Fibroblast of lung (primary cell): Measurements from ENCODE around the gene UNC79. TPM values are rescaled to one million over a fixed set of nuclear protein-coding genes. Genes with fewer than 3 reads are reported as not detected.

Experiments used
- DNase-seq, 2 donors: peaks; one replicate each; pipeline versions ENCODE4 v3.0.0 to v3.0.0-alpha.2; 2010; ENCODE audit warnings: low read depth in 2 of 2
- H2AFZ ChIP-seq: 2 replicates; pipeline ENCODE4 v1.5.1; 2012; ENCODE audit warnings: low read length, control low read depth, inconsistent platforms
- H3K27ac ChIP-seq: 2 replicates; pipeline ENCODE4 v1.5.1; 2011; ENCODE audit warnings: low read length, control low read depth; ENCODE audit not compliant: insufficient read depth
- H3K27me3 ChIP-seq: 2 replicates; pipeline ENCODE4 v1.5.1; 2011; ENCODE audit warnings: mild to moderate bottlenecking, low read length; ENCODE audit not compliant: control insufficient read depth, insufficient read depth
- H3K36me3 ChIP-seq: 2 replicates; pipeline ENCODE4 v1.5.1; 2011; ENCODE audit warnings: low read length; ENCODE audit not compliant: control insufficient read depth, insufficient read depth
- H3K4me1 ChIP-seq: 2 replicates; pipeline ENCODE4 v1.5.1; 2011; ENCODE audit warnings: low read length; ENCODE audit not compliant: control insufficient read depth, insufficient read depth; ENCODE audit errors: extremely low read depth
- H3K4me2 ChIP-seq: 2 replicates; pipeline ENCODE4 v1.5.1; 2011; ENCODE audit warnings: low read length, control low read depth; ENCODE audit not compliant: insufficient read depth; ENCODE audit errors: extremely low read depth
- H3K4me3 ChIP-seq, 4 experiments: fragments of 200-600 bp in 1 of 4; sonication (generic) in 1 of 4; replicated peaks in 1 of 4; 2 replicates each; pipeline ENCODE4 v1.5.1; 2011 to 2016; ENCODE audit warnings: low read length in 4 of 4, low read depth in 3 of 4, mild to moderate bottlenecking in 3 of 4, control low read depth in 2 of 4, inconsistent platforms in 1 of 4, mixed read lengths in 1 of 4; ENCODE audit not compliant: insufficient read depth in 1 of 4; ENCODE audit errors: control extremely low read depth in 1 of 4
- H3K79me2 ChIP-seq: 2 replicates; pipeline ENCODE4 v1.5.1; 2012; ENCODE audit warnings: mild to moderate bottlenecking, low read length, inconsistent platforms; ENCODE audit not compliant: control insufficient read depth, insufficient read depth
- H3K9ac ChIP-seq: 2 replicates; pipeline ENCODE4 v1.5.1; 2011; ENCODE audit warnings: mild to moderate bottlenecking, low read length, control low read depth; ENCODE audit not compliant: insufficient read depth
- H3K9me3 ChIP-seq: 2 replicates; pipeline ENCODE4 v1.5.1; 2012; ENCODE audit warnings: low read depth, low read length; ENCODE audit not compliant: control insufficient read depth, insufficient read depth
- H4K20me1 ChIP-seq: 2 replicates; pipeline ENCODE4 v1.5.1; 2011; ENCODE audit warnings: low read length; ENCODE audit not compliant: control insufficient read depth, insufficient read depth; ENCODE audit errors: extremely low read depth
- EZH2 ChIP-seq: IDR thresholded peaks from 2 replicates; pipeline ENCODE4 v1.5.1; 2012; ENCODE audit warnings: low read length, control low read depth, mild to moderate bottlenecking; ENCODE audit errors: missing control alignments
- polyA plus RNA-seq, 2 donors: library from polyadenylated mRNA; depleted of rRNA in 1 of 2; stranded (reverse) in 1 of 2; unstranded in 1 of 2; fragments of >200 nt; gene quantifications; 2 replicates each; pipeline ENCODE4 v1.2.1, GENCODE V29; 2011 to 2012; ENCODE audit warnings: missing spikeins in 1 of 2
- total RNA-seq: library from RNA; depleted of rRNA; stranded (reverse); fragments of >200 nt; gene quantifications from 2 replicates; pipeline ENCODE4 v1.2.1, GENCODE V29; 2014
- TF ChIP-seq, protein P1 (sequence below), 2 donors: IDR thresholded peaks in 1 of 2; conservative IDR thresholded peaks in 1 of 2; 1 replicate in 1 of 2; 2 replicates in 1 of 2; pipeline ENCODE4 v1.5.1; 2011 to 2012; ENCODE audit warnings: low read length in 2 of 2, control low read depth in 1 of 2, inconsistent platforms in 1 of 2, low read depth in 1 of 2, mild to moderate bottlenecking in 1 of 2

The UNC79 gene
- total and polyA plus RNA-seq, 2 donors (not counting 1 experiment from before 2014, with no cell fraction given) = 0.02 to 0.17 TPM

GRCh38 chr14:93629643-93630042, 198.9 kb downstream of the UNC79 start:
- H3K27ac ChIP-seq = no peak overlapping the region
- H3K79me2 ChIP-seq = no peaks in the 10 kb centered on the region
- H3K36me3 ChIP-seq = no peaks in the 10 kb centered on the region
- no peak overlapping the region for H2AFZ ChIP-seq
- no peak overlapping the region for H3K4me3 ChIP-seq
- no peak overlapping the region for H3K9ac ChIP-seq
- no peaks in the 10 kb centered on the region for H4K20me1 ChIP-seq
- no peaks in the 10 kb centered on the region for H3K9me3 ChIP-seq
- no peaks in the 10 kb centered on the region for H3K4me1 ChIP-seq
- no peak for TF ChIP-seq EZH2
- TF ChIP-seq, protein P1, sequence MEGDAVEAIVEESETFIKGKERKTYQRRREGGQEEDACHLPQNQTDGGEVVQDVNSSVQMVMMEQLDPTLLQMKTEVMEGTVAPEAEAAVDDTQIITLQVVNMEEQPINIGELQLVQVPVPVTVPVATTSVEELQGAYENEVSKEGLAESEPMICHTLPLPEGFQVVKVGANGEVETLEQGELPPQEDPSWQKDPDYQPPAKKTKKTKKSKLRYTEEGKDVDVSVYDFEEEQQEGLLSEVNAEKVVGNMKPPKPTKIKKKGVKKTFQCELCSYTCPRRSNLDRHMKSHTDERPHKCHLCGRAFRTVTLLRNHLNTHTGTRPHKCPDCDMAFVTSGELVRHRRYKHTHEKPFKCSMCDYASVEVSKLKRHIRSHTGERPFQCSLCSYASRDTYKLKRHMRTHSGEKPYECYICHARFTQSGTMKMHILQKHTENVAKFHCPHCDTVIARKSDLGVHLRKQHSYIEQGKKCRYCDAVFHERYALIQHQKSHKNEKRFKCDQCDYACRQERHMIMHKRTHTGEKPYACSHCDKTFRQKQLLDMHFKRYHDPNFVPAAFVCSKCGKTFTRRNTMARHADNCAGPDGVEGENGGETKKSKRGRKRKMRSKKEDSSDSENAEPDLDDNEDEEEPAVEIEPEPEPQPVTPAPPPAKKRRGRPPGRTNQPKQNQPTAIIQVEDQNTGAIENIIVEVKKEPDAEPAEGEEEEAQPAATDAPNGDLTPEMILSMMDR (conservative IDR thresholded peaks at IDR 0.05 in 1 of 2, IDR thresholded peaks at IDR 0.05 in 1 of 2; ENCODE audit: low read depth in 1 of 2, low read length in 2 of 2) = no peak
- H3K4me2 ChIP-seq = no peak overlapping the region
- no peaks in the 10 kb centered on the region for H3K27me3 ChIP-seq
- DNase-seq = peak in 1 of 2 donors; percentile 1

DNA sequence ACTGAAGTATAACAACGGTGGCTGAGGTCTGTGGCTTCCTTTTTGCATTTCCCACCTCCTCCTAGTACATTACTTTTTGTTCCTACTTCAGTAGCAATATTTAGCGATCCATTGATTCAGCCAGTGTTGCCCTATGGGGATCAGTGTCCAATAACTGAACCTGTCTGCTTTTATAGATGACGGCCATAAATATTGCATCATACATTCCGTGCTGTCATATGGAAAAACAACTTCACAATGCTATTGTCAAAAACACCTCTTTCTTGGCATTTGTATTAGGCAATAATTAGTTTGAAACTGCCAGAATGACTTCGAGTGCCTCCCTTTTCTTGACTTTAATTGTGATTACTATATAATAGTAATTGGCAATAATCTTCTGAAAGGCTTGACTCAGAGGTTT, 208.1 kb downstream of the UNC79 start:
- Histone ChIP-seq H3K4me3 (no peak overlapping the region), H3K4me1 (no peaks in the 10 kb centered on the region), H3K36me3 (no peaks in the 10 kb centered on the region), H3K9me3 (no peaks in the 10 kb centered on the region), H3K27me3 (no peaks in the 10 kb centered on the region), H2AFZ (no peak overlapping the region), H3K27ac (no peak overlapping the region), H3K79me2 (no peaks in the 10 kb centered on the region), H3K9ac (no peak overlapping the region), H3K4me2 (no peak overlapping the region), H4K20me1 (no peaks in the 10 kb centered on the region)
- DNase-seq = no peak
- TF ChIP-seq, protein P1 (conservative IDR thresholded peaks at IDR 0.05 in 1 of 2, IDR thresholded peaks at IDR 0.05 in 1 of 2; ENCODE audit: low read depth in 1 of 2, low read length in 2 of 2) = no peak
- no peak for TF ChIP-seq EZH2

DNA sequence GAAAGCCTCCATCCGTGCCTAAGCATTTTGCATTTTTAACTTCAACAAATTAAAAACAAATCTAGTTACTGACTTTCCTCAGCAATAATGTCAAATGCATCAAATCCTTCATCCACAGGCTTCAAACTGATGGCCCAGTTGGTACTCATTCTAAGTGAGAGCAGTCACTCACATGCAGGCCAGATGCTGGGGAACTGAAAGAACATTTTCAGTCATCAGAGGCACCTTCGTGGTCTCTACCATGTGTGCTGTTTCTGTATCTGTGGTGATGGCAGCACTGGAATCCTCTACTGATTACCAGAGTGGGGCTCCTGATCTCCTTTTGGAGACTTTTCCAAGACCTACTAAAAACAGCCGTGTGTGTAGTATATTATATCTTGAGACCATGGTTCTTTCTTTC, 212.4 kb downstream of the UNC79 start:
- no peaks in the 10 kb centered on the region for H3K4me1 ChIP-seq
- no peak overlapping the region for H2AFZ ChIP-seq
- no peaks in the 10 kb centered on the region for H3K27me3 ChIP-seq
- H3K79me2 ChIP-seq = no peaks in the 10 kb centered on the region
- H3K27ac ChIP-seq = no peak overlapping the region
- no peaks in the 10 kb centered on the region for H3K36me3 ChIP-seq
- no peak overlapping the region for H3K4me3 ChIP-seq
- no peak overlapping the region for H3K4me2 ChIP-seq
- no peaks in the 10 kb centered on the region for H3K9me3 ChIP-seq
- TF ChIP-seq EZH2 = no peak
- TF ChIP-seq, protein P1 (conservative IDR thresholded peaks at IDR 0.05 in 1 of 2, IDR thresholded peaks at IDR 0.05 in 1 of 2; ENCODE audit: low read depth in 1 of 2, low read length in 2 of 2) = no peak
- DNase-seq = no peak
- H3K9ac ChIP-seq = no peak overlapping the region
- no peaks in the 10 kb centered on the region for H4K20me1 ChIP-seq
